HCT116 (cell line): ENCODE measurements around the gene AP3D1. TPM values are rescaled to one million over a fixed set of nuclear protein-coding genes. Genes with fewer than 3 reads are reported as not detected.

ENCODE experiments used
- ATAC-seq: fragments of 200-7000 bp; cut with Tn5 transposase; 2 replicates; pipeline ENCODE4 v1.9.1; 2020; ENCODE audit warnings: mild to moderate bottlenecking, moderate library complexity
- BruUV-seq: library from RNA; stranded (reverse); fragments of 400-500 nt; replicated peaks from 2 replicates; lab custom pipeline; 2021; lab: Mats Ljungman, UMichigan
- CTCF ChIA-PET: fragments of 300-600 bp; sonication (Branson Sonifier 250); formaldehyde crosslinking; loops from one replicate; lab custom pipeline; 2021; ENCODE audit warnings: antibody characterized with exemption; lab: Charles Lee
- POLR2A ChIA-PET: fragments of 300-600, 350-600 bp; sonication (Branson Sonifier 250); formaldehyde crosslinking; loops from one replicate; lab custom pipeline; 2021; ENCODE audit warnings: antibody characterized with exemption; lab: Charles Lee
- RAD21 ChIA-PET, 2 experiments: fragments of 300-600 bp; sonication (Branson Sonifier 250); formaldehyde crosslinking; loops; one replicate each; lab custom pipeline; 2023; ENCODE audit warnings: low total read pairs in 2 of 2; ENCODE audit not compliant: uncharacterized antibody in 2 of 2, unreplicated experiment in 2 of 2, low non-redundant PET in 1 of 2; lab: Charles Lee
- DNase-seq: peaks from one replicate; pipeline ENCODE4 v3.0.0-alpha.2; 2010; ENCODE audit warnings: low read depth, low spot score
- H2AFZ ChIP-seq: fragments of 200-600 bp; shearing (Covaris generic), sonication (generic); 2 replicates; pipeline ENCODE4 v1.6.1; 2017; ENCODE audit warnings: low read depth, mixed run types, mixed read lengths, antibody characterized with exemption, low read length; ENCODE audit not compliant: poor library complexity, severe bottlenecking
- H3K27ac ChIP-seq: 2 replicates; pipeline ENCODE4 v1.5.1; 2012; ENCODE audit warnings: low read depth, low read length
- H3K27me3 ChIP-seq: fragments of 200-600 bp; sonication (generic); 2 replicates; pipeline ENCODE4 v1.6.1; 2016; ENCODE audit warnings: mixed run types, low read length, mixed read lengths; ENCODE audit not compliant: insufficient read depth
- H3K36me3 ChIP-seq, 2 experiments: fragments of 200-500 bp in 1 of 2; fragments of 200-600 bp in 1 of 2; sonication (Bioruptor generic) in 1 of 2; sonication (generic) in 1 of 2; 2 replicates each; pipeline versions ENCODE4 v1.5.1 to v1.6.1; 2014 to 2016; ENCODE audit warnings: low read length in 2 of 2, inconsistent platforms in 1 of 2, mixed read lengths in 1 of 2, mixed run types in 1 of 2; ENCODE audit not compliant: insufficient read depth in 2 of 2, control insufficient read depth in 1 of 2
- H3K4me1 ChIP-seq, 2 experiments: fragments of 200-600 bp in 1 of 2; sonication (generic) in 1 of 2; 2 replicates each; pipeline versions ENCODE4 v1.5.1 to v1.6.1; 2012 to 2017; ENCODE audit warnings: low read length in 2 of 2, inconsistent platforms in 1 of 2, mild to moderate bottlenecking in 1 of 2, mixed read lengths in 1 of 2, mixed run types in 1 of 2, moderate library complexity in 1 of 2; ENCODE audit not compliant: insufficient read depth in 2 of 2, control insufficient read depth in 1 of 2
- H3K4me2 ChIP-seq: fragments of 200-600 bp; sonication (generic); 2 replicates; pipeline ENCODE4 v1.6.1; 2017; ENCODE audit warnings: mixed run types, low read length, mixed read lengths
- H3K4me3 ChIP-seq, 2 experiments: fragments of 200-600 bp in 1 of 2; sonication (generic) in 1 of 2; replicated peaks in 1 of 2; 2 replicates each; pipeline ENCODE4 v1.5.1; 2011 to 2016; ENCODE audit warnings: low read length in 2 of 2, control low read depth in 1 of 2, low read depth in 1 of 2, mild to moderate bottlenecking in 1 of 2, mixed read lengths in 1 of 2, mixed run types in 1 of 2
- H3K79me2 ChIP-seq: fragments of 200-600 bp; sonication (generic); 2 replicates; pipeline ENCODE4 v1.6.1; 2017; ENCODE audit warnings: mild to moderate bottlenecking, mixed run types, low read length, moderate library complexity, mixed read lengths; ENCODE audit not compliant: insufficient read depth
- H3K9ac ChIP-seq: fragments of 200-600 bp; sonication (generic); 2 replicates; pipeline ENCODE4 v1.6.1; 2016; ENCODE audit warnings: low read length, mixed read lengths
- H3K9me2 ChIP-seq: fragments of 200-600 bp; sonication (generic), shearing (Covaris generic); 2 replicates; pipeline ENCODE4 v1.6.1; 2017; ENCODE audit warnings: mixed run types, mild to moderate bottlenecking, moderate library complexity; ENCODE audit not compliant: insufficient read depth
- H3K9me3 ChIP-seq, 2 experiments: fragments of 200-500 bp in 1 of 2; fragments of 200-600 bp in 1 of 2; sonication (Bioruptor generic) in 1 of 2; sonication (generic) in 1 of 2; 2 replicates each; pipeline ENCODE4 v1.6.1; 2014 to 2017; ENCODE audit warnings: low read length in 2 of 2, mixed read lengths in 2 of 2, inconsistent platforms in 1 of 2, low read depth in 1 of 2, mild to moderate bottlenecking in 1 of 2, mixed run types in 1 of 2, moderate library complexity in 1 of 2; ENCODE audit not compliant: control insufficient read depth in 1 of 2, insufficient read depth in 1 of 2
- H4K20me1 ChIP-seq: fragments of 200-600 bp; sonication (generic), shearing (Covaris generic); 2 replicates; pipeline ENCODE4 v1.6.1; 2017; ENCODE audit warnings: mixed run types, mild to moderate bottlenecking, moderate library complexity; ENCODE audit not compliant: insufficient read depth
- CEBPB ChIP-seq: IDR thresholded peaks from 2 replicates; pipeline ENCODE4 v1.6.1; 2012; ENCODE audit warnings: low read depth
- EGR1 ChIP-seq: IDR thresholded peaks from 2 replicates; pipeline ENCODE4 v1.6.1; 2012; ENCODE audit warnings: low read depth
- ELF1 ChIP-seq: IDR thresholded peaks from 2 replicates; pipeline ENCODE4 v1.6.1; 2012; ENCODE audit warnings: low read depth, borderline replicate concordance
- EZH2phosphoT487 ChIP-seq: fragments of 200-600 bp; IDR thresholded peaks from 2 replicates; pipeline ENCODE4 v1.6.1; 2018; ENCODE audit warnings: antibody characterized with exemption, borderline replicate concordance
- JUND ChIP-seq: IDR thresholded peaks from 2 replicates; pipeline ENCODE4 v1.6.1; 2012
- POLR2AphosphoS5 ChIP-seq: IDR thresholded peaks from 2 replicates; pipeline ENCODE4 v1.6.1; 2011; ENCODE audit warnings: mild to moderate bottlenecking, low read depth, low read length, moderate library complexity
- RAD21 ChIP-seq: IDR thresholded peaks from 2 replicates; pipeline ENCODE4 v1.6.1; 2012; ENCODE audit warnings: low read depth, mild to moderate bottlenecking
- SRF ChIP-seq: IDR thresholded peaks from 2 replicates; pipeline ENCODE4 v1.6.1; 2012; ENCODE audit warnings: low read depth
- YY1 ChIP-seq: IDR thresholded peaks from 2 replicates; pipeline ENCODE4 v1.6.1; 2011; ENCODE audit warnings: low read length, low read depth, moderate library complexity, mild to moderate bottlenecking; ENCODE audit not compliant: insufficient replicate concordance; ENCODE audit errors: extremely low read depth
- ZFX ChIP-seq: fragments of 450-650 bp; IDR thresholded peaks from 2 replicates; pipeline ENCODE4 v1.6.1; 2017
- ZNF274 ChIP-seq: fragments of 200-500 bp; sonication (Bioruptor generic); IDR thresholded peaks from 2 replicates; pipeline ENCODE4 v1.6.1; 2014; ENCODE audit warnings: mild to moderate bottlenecking, low read depth, low read length, inconsistent platforms
- intact Hi-C: fragments of 100-400 bp; cut with micrococcal nuclease; formaldehyde crosslinking; loops from 2 replicates; pipeline ENCODE4 v1.10.0; 2022
- total RNA-seq: library from RNA; stranded (reverse); gene quantifications from one replicate; pipeline ENCODE4 v1.2.1, GENCODE V29; 2021; ENCODE audit not compliant: unreplicated experiment
- TF ChIP-seq, protein P1 (sequence below): IDR thresholded peaks from 2 replicates; pipeline ENCODE4 v1.6.1; 2012
- TF ChIP-seq, protein P2 (sequence below), 3 experiments: fragments of 200-600 bp in 1 of 3; sonication (generic) in 1 of 3; IDR thresholded peaks in 2 of 3; conservative IDR thresholded peaks in 1 of 3; 2 replicates each; pipeline ENCODE4 v1.5.1; 2012 to 2017; ENCODE audit warnings: low read depth in 2 of 3, low read length in 2 of 3, antibody characterized with exemption in 1 of 3, borderline replicate concordance in 1 of 3, control low read depth in 1 of 3, mild to moderate bottlenecking in 1 of 3, mixed read lengths in 1 of 3, mixed run types in 1 of 3, moderate library complexity in 1 of 3; ENCODE audit not compliant: insufficient read depth in 1 of 3
- TF ChIP-seq, protein P3 (sequence below): IDR thresholded peaks from 2 replicates; pipeline ENCODE4 v1.6.1; 2011; ENCODE audit warnings: mild to moderate bottlenecking, low read length, moderate library complexity; ENCODE audit not compliant: insufficient replicate concordance; ENCODE audit errors: extremely low read depth

Gene AP3D1
- total RNA-seq, 1 experiment from 2014 or later, result 137 TPM

DNA sequence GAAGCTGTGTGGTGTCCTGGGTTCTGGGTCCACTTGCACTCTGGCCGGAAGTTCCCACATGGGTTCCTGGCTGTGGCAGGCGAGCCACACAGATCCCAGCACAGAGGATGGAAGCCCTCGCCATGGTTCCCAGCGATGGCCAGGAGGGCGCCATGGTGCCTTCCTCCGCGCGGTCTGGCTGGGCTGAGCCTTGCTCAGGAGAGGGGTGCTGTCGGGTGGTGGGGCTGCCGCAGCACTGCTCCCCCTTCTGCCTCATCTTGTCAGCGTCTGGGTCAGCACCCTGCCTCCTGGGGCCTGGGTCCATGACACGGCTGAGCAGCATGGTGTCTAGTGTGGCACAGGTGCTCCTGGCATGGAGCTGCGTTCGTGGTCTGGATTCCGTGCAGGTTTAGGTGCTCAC lies 45.9 kb upstream of the AP3D1 start:
- ChIA-PET POLR2A (no interaction called here), CTCF (no interaction called here), RAD21 (no interaction called here)
- Histone ChIP-seq H3K9ac (no peak overlapping the region), H3K79me2 (peaks cover 68% of the 10 kb centered on the region), H3K27me3 (no peaks in the 10 kb centered on the region), H3K36me3 (peaks cover 12 to 23% of the 10 kb centered on the region in 2 experiments; a peak in 3 of 4 replicates), H3K9me2 (no peaks in the 10 kb centered on the region), H3K27ac (no peak overlapping the region), H4K20me1 (no peaks in the 10 kb centered on the region), H3K4me1 (no peaks in the 10 kb centered on the region), H3K9me3 (no peaks in the 10 kb centered on the region), H3K4me3 (no peak overlapping the region), H2AFZ (no peak overlapping the region), H3K4me2 (no peak overlapping the region)
- BruUV-seq, result TSS peak; percentile 12
- no peak for TF ChIP-seq EGR1
- no peak for TF ChIP-seq SRF
- TF ChIP-seq, protein P1, sequence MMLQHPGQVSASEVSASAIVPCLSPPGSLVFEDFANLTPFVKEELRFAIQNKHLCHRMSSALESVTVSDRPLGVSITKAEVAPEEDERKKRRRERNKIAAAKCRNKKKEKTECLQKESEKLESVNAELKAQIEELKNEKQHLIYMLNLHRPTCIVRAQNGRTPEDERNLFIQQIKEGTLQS, result no peak
- no peak for TF ChIP-seq ELF1
- intact Hi-C loops, result no loop called here
- DNase-seq (no peak), ATAC-seq (no peak)

DNA sequence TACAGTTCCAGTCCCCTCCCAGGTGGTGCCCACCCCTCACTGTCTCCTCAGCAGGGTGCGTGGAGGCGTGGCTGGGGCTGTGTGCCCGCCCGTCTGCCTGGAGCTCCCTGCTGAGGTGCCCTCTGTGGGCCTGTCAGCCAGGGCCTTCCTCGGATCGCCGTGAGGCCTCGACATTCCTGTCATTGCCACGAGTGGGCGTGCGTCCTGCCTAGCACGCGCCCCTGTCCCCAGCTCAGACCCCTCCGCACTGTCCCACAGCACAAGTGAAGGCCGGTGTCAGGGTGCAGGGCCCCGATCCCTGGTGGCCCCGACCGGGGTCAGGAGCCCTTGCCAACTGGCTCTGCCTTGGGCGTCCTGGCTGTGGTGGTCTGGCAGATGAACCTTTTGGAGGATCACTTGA lies 44.5 kb upstream of the AP3D1 start:
- peaks cover 19 to 31% of the 10 kb centered on the region in 2 experiments; a peak in 3 of 4 replicates for H3K36me3 ChIP-seq
- no peaks in the 10 kb centered on the region for H3K4me1 ChIP-seq
- H3K9me2 ChIP-seq, result no peaks in the 10 kb centered on the region
- H2AFZ ChIP-seq, result no peak overlapping the region
- H3K27ac ChIP-seq, result no peak overlapping the region
- ChIA-PET CTCF (no interaction called here), RAD21 (no interaction called here), POLR2A (no interaction called here)
- no peaks in the 10 kb centered on the region for H4K20me1 ChIP-seq
- peaks cover 73% of the 10 kb centered on the region for H3K79me2 ChIP-seq
- DNase-seq, result no peak
- no peaks in the 10 kb centered on the region for H3K27me3 ChIP-seq
- intact Hi-C loops, result no loop called here
- H3K9ac ChIP-seq, result no peak overlapping the region
- no peaks in the 10 kb centered on the region for H3K9me3 ChIP-seq
- H3K4me2 ChIP-seq, result no peak overlapping the region
- ATAC-seq, result no peak
- H3K4me3 ChIP-seq, result no peak overlapping the region
- BruUV-seq, result no TSS peak
- TF ChIP-seq, protein P2, sequence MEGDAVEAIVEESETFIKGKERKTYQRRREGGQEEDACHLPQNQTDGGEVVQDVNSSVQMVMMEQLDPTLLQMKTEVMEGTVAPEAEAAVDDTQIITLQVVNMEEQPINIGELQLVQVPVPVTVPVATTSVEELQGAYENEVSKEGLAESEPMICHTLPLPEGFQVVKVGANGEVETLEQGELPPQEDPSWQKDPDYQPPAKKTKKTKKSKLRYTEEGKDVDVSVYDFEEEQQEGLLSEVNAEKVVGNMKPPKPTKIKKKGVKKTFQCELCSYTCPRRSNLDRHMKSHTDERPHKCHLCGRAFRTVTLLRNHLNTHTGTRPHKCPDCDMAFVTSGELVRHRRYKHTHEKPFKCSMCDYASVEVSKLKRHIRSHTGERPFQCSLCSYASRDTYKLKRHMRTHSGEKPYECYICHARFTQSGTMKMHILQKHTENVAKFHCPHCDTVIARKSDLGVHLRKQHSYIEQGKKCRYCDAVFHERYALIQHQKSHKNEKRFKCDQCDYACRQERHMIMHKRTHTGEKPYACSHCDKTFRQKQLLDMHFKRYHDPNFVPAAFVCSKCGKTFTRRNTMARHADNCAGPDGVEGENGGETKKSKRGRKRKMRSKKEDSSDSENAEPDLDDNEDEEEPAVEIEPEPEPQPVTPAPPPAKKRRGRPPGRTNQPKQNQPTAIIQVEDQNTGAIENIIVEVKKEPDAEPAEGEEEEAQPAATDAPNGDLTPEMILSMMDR (IDR thresholded peaks at IDR 0.05 in 2 of 3, conservative IDR thresholded peaks at IDR 0.05 in 1 of 3; ENCODE audit: borderline replicate concordance in 1 of 3, insufficient read depth in 1 of 3, low read depth in 2 of 3, low read length in 2 of 3), result no peak
- no peak for TF ChIP-seq JUND
- TF ChIP-seq ZFX, result no peak
- TF ChIP-seq, protein P1, result no peak
- no peak for TF ChIP-seq POLR2AphosphoS5
- TF ChIP-seq CEBPB, result no peak
- TF ChIP-seq RAD21, result no peak
- TF ChIP-seq EZH2phosphoT487, result no peak
- TF ChIP-seq, protein P3, sequence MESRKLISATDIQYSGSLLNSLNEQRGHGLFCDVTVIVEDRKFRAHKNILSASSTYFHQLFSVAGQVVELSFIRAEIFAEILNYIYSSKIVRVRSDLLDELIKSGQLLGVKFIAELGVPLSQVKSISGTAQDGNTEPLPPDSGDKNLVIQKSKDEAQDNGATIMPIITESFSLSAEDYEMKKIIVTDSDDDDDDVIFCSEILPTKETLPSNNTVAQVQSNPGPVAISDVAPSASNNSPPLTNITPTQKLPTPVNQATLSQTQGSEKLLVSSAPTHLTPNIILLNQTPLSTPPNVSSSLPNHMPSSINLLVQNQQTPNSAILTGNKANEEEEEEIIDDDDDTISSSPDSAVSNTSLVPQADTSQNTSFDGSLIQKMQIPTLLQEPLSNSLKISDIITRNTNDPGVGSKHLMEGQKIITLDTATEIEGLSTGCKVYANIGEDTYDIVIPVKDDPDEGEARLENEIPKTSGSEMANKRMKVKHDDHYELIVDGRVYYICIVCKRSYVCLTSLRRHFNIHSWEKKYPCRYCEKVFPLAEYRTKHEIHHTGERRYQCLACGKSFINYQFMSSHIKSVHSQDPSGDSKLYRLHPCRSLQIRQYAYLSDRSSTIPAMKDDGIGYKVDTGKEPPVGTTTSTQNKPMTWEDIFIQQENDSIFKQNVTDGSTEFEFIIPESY, result no peak
- no peak for TF ChIP-seq SRF
- no peak for TF ChIP-seq ZNF274
- no peak for TF ChIP-seq YY1
- TF ChIP-seq ELF1, result no peak
